PC-9 (cell line): ENCODE results near the gene MYH16.
"Not testable (repeated sequence)": the region's sequence is repeated elsewhere in the genome, so short reads cannot be mapped to it uniquely, and the experiment has no call there.

Experiments
- EZH2 ChIP-seq: fragments of 200-600 bp; sonication (generic); IDR thresholded peaks from 2 replicates; pipeline ENCODE4 v1.8.0; 2017; ENCODE audit warnings: antibody characterized with exemption, low read depth
- TF ChIP-seq, protein P1 (sequence below): fragments of 200-600 bp; sonication (generic); conservative IDR thresholded peaks from 2 replicates; pipeline ENCODE4 v1.6.1; 2017; ENCODE audit warnings: mixed run types, antibody characterized with exemption, mild to moderate bottlenecking, moderate library complexity

DNA sequence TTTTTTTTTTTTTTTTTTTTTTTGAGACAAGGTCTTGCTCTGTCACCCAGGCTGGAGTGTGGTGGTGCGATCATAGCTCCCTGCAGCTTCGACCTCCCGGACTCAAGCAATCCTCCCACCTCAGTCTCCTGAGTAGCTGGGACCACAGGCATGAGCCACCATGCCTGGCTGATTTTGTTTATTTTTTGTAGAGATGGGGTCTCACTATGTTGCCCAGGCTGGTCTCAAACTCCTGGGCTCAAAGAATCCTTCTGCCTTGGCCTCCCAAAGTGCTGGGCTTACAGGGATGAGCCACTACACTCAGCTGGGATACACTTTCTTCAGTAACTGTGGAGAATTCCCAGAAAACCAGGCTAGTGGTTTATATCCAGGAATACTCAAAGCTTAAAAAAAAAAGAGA lies 78.0 kb downstream of the MYH16 start:
- TF ChIP-seq, protein P1, sequence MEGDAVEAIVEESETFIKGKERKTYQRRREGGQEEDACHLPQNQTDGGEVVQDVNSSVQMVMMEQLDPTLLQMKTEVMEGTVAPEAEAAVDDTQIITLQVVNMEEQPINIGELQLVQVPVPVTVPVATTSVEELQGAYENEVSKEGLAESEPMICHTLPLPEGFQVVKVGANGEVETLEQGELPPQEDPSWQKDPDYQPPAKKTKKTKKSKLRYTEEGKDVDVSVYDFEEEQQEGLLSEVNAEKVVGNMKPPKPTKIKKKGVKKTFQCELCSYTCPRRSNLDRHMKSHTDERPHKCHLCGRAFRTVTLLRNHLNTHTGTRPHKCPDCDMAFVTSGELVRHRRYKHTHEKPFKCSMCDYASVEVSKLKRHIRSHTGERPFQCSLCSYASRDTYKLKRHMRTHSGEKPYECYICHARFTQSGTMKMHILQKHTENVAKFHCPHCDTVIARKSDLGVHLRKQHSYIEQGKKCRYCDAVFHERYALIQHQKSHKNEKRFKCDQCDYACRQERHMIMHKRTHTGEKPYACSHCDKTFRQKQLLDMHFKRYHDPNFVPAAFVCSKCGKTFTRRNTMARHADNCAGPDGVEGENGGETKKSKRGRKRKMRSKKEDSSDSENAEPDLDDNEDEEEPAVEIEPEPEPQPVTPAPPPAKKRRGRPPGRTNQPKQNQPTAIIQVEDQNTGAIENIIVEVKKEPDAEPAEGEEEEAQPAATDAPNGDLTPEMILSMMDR, result not testable (repeated sequence)
- not testable (repeated sequence) for TF ChIP-seq EZH2
